Natural killer cell treated with Interleukin-12 subunit alpha and Interleukin-12 subunit beta and Interleukin-15 and Interleukin-18, amount 100 ng/mL, for 72 hours (primary cell): ENCODE measurements around the gene NELL2. TPM values are rescaled to one million over a fixed set of nuclear protein-coding genes. Genes with fewer than 3 reads are reported as not detected.
"Not testable (repeated sequence)": the region's sequence is repeated elsewhere in the genome, so short reads cannot be mapped to it uniquely, and the experiment has no call there.

Source experiments
- ATAC-seq, 2 donors: fragments of 150-1000 bp; cut with Tn5 transposase in 1 of 2; sonication (Bioruptor Pico), chemical (Tn5 transposase) in 1 of 2; 2 replicates each; pipeline ENCODE4 v1.10.0; 2021
- DNase-seq: peaks from one replicate; pipeline ENCODE4 v3.0.0; 2022; ENCODE audit warnings: low spot score
- H3K27ac Mint-ChIP-seq, 2 donors: 1 replicate in 1 of 2; 2 replicates in 1 of 2; pipeline ENCODE4 v1.8.0; 2022; ENCODE audit warnings: mixed read lengths in 2 of 2, mild to moderate bottlenecking in 1 of 2, moderate library complexity in 1 of 2
- H3K27me3 Mint-ChIP-seq, 2 donors: 1 replicate in 1 of 2; 2 replicates in 1 of 2; pipeline ENCODE4 v1.8.0; 2022; ENCODE audit warnings: mixed read lengths in 2 of 2
- H3K36me3 Mint-ChIP-seq: one replicate; pipeline ENCODE4 v1.8.0; 2022; ENCODE audit warnings: mixed read lengths
- H3K4me1 Mint-ChIP-seq, 2 donors: 1 replicate in 1 of 2; 2 replicates in 1 of 2; pipeline ENCODE4 v1.8.0; 2022; ENCODE audit warnings: low read depth in 2 of 2, mixed read lengths in 2 of 2, mild to moderate bottlenecking in 1 of 2
- H3K4me3 Mint-ChIP-seq: one replicate; pipeline ENCODE4 v1.8.0; 2022; ENCODE audit warnings: mixed read lengths
- H3K9me3 Mint-ChIP-seq: 2 replicates; pipeline ENCODE4 v1.8.0; 2022; ENCODE audit warnings: mixed read lengths
- total RNA-seq, 2 donors: library from RNA; stranded (reverse); gene quantifications; one replicate each; pipeline ENCODE4 v1.2.3, GENCODE V29; 2022

NELL2 gene
- total RNA-seq, 2 donors from 2014 or later, result 1.6 to 2.6 TPM

GRCh38 chr12:44738051-44738450 lies 138.1 kb downstream of the NELL2 start:
- Mint-ChIP-seq H3K4me3 (no peak overlapping the region), H3K9me3 (peaks cover 11% of the 10 kb centered on the region), H3K36me3 (no peaks in the 10 kb centered on the region), H3K27ac (no peak overlapping the region), H3K4me1 (no peaks in the 10 kb centered on the region), H3K27me3 (no peaks in the 10 kb centered on the region)
- ATAC-seq, result no peak
- DNase-seq, result no peak

GRCh38 chr12:44728566-44728965 lies 147.5 kb downstream of the NELL2 start:
- H3K4me1 Mint-ChIP-seq, result no peaks in the 10 kb centered on the region
- H3K27me3 Mint-ChIP-seq, result no peaks in the 10 kb centered on the region
- H3K27ac Mint-ChIP-seq, result no peak overlapping the region
- ATAC-seq (no peak), DNase-seq (no peak)
- peaks cover 19% of the 10 kb centered on the region for H3K36me3 Mint-ChIP-seq
- no peak overlapping the region for H3K4me3 Mint-ChIP-seq
- peaks cover 17% of the 10 kb centered on the region for H3K9me3 Mint-ChIP-seq

DNA sequence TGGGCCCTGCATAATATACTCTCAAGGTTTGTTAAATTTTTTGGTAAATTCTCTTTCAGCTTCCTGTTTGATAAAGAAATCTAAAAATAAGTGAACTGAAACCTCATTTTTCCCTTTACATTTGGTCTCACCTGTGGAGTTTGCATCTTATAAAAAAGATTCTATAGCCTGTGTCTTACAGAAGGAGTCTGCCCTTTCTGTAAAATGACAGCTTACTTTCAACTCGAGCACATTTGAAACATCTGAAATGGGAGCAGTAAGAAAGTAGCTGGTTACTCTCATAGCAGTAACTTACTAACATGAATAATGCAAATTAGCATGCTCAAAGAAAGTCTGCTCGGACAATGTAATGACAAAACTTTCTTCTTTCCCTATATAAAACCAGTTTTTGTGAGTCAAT lies 155.8 kb downstream of the NELL2 start:
- Mint-ChIP-seq H3K9me3 (peaks cover 9% of the 10 kb centered on the region), H3K36me3 (no peaks in the 10 kb centered on the region), H3K27ac (no peak overlapping the region), H3K4me1 (no peaks in the 10 kb centered on the region), H3K27me3 (peaks cover 0 to 5% of the 10 kb centered on the region in 2 donors), H3K4me3 (no peak overlapping the region)
- no peak for ATAC-seq
- no peak for DNase-seq

GRCh38 chr12:44717612-44718011 lies 158.5 kb downstream of the NELL2 start:
- no peak overlapping the region for H3K27ac Mint-ChIP-seq

DNA sequence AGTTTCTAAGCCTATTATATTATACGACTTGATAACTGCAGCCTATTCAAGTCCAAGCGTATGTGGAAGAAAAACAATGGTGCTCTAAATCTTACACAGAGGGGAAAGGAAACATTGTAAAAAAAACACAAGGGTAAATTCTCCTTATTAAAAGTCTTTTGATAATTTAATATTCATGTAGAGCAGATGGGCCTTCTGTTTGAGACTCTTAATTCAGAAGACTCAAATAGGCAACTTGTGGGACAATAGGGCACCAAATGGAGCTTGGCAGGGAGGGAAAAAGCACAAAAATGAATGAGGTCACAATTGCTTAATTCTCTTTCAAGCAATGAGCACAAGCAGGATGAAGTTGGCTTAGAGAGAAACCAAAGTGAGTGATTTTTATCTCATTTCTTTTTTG lies 159.4 kb downstream of the NELL2 start:
- no peak overlapping the region for H3K4me3 Mint-ChIP-seq
- no peak overlapping the region for H3K27ac Mint-ChIP-seq
- peaks cover 0 to 3% of the 10 kb centered on the region in 2 donors for H3K27me3 Mint-ChIP-seq
- H3K36me3 Mint-ChIP-seq, result no peaks in the 10 kb centered on the region
- H3K9me3 Mint-ChIP-seq, result peaks cover 1% of the 10 kb centered on the region
- ATAC-seq, result no peak
- no peaks in the 10 kb centered on the region for H3K4me1 Mint-ChIP-seq
- DNase-seq, result no peak

More at GRCh38 chr12:44717612-44718011, 158.5 kb downstream of the NELL2 start:
- DNase-seq (no peak), ATAC-seq (no peak)
- Mint-ChIP-seq H3K4me3 (no peak overlapping the region), H3K9me3 (peaks cover 3% of the 10 kb centered on the region), H3K27me3 (peaks cover 0 to 5% of the 10 kb centered on the region in 2 donors), H3K4me1 (no peaks in the 10 kb centered on the region), H3K36me3 (no peaks in the 10 kb centered on the region)

- Mint-ChIP-seq H3K4me3 (no peak overlapping the region), H3K36me3 (no peaks in the 10 kb centered on the region), H3K27ac (no peak overlapping the region), H3K9me3 (no peaks in the 10 kb centered on the region), H3K27me3 (no peaks in the 10 kb centered on the region), H3K4me1 (no peaks in the 10 kb centered on the region)
- ATAC-seq (no peak), DNase-seq (no peak)
These were observed 164.4 kb downstream of the NELL2 start for GRCh38 chr12:44711736-44712135.

DNA sequence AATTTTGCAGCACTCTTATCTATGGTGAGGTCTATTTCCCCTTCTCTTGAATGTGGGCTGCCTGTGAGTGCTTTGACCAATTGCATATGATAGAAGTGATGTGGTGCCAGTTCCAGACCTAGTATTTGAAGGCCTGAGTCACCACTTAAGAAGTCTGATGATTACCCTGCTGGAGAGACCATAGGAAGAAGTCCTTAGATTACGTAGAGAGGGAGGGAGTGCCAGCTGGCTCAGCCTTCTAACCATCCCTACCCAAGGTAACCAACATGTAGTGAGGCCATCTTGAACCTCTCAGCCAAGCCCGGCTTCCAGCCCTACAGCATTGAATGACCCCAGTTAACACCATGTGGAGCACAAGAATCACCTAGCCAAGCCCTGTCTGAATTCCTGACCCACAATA lies 166.9 kb downstream of the NELL2 start:
- H3K36me3 Mint-ChIP-seq, result no peaks in the 10 kb centered on the region
- ATAC-seq (no peak), DNase-seq (no peak)
- no peaks in the 10 kb centered on the region for H3K9me3 Mint-ChIP-seq
- H3K4me3 Mint-ChIP-seq, result no peak overlapping the region
- no peak overlapping the region for H3K27ac Mint-ChIP-seq
- H3K4me1 Mint-ChIP-seq, result no peaks in the 10 kb centered on the region
- H3K27me3 Mint-ChIP-seq, result no peaks in the 10 kb centered on the region

- Mint-ChIP-seq H3K27me3 (no peaks in the 10 kb centered on the region), H3K4me3 (no peak overlapping the region), H3K4me1 (no peaks in the 10 kb centered on the region), H3K27ac (no peak overlapping the region), H3K9me3 (no peaks in the 10 kb centered on the region), H3K36me3 (no peaks in the 10 kb centered on the region)
- DNase-seq, result no peak
- ATAC-seq, result no peak
These were observed 167.9 kb downstream of the NELL2 start for GRCh38 chr12:44708218-44708617.

GRCh38 chr12:44703182-44703910 lies 172.8 kb downstream of the NELL2 start:
- no peak for DNase-seq
- peaks cover 13% of the 10 kb centered on the region for H3K9me3 Mint-ChIP-seq
- no peak overlapping the region for H3K27ac Mint-ChIP-seq
- ATAC-seq, result no peak
- no peaks in the 10 kb centered on the region for H3K27me3 Mint-ChIP-seq
- no peaks in the 10 kb centered on the region for H3K36me3 Mint-ChIP-seq
- no peak overlapping the region for H3K4me3 Mint-ChIP-seq
- no peaks in the 10 kb centered on the region for H3K4me1 Mint-ChIP-seq

DNA sequence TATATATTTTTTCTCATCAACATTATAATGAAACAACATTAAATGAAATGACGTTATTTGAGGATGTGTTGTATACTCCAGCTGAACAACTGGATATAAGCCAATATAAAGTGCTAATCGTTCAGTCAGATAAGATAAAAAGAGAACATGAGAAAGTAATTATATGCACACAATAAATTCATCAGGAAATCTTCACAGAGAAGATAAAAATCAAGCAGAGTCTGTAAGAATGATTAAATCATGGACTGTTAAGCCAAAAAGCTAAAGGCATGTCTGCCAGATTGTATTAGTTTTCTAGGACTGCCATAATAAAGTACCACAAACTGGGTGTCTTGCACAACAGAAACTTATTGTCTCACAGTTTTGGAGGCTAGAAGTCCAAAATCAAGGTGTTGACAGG lies 178.6 kb downstream of the NELL2 start:
- no peaks in the 10 kb centered on the region for H3K27me3 Mint-ChIP-seq
- DNase-seq (no peak), ATAC-seq (no peak)
- no peak overlapping the region for H3K4me3 Mint-ChIP-seq
- peaks cover 15% of the 10 kb centered on the region for H3K9me3 Mint-ChIP-seq
- no peak overlapping the region for H3K27ac Mint-ChIP-seq
- no peaks in the 10 kb centered on the region for H3K36me3 Mint-ChIP-seq
- H3K4me1 Mint-ChIP-seq, result no peaks in the 10 kb centered on the region

- Mint-ChIP-seq H3K4me3 (no peak overlapping the region), H3K27ac (no peak overlapping the region), H3K36me3 (no peaks in the 10 kb centered on the region), H3K27me3 (no peaks in the 10 kb centered on the region), H3K9me3 (peaks cover 10% of the 10 kb centered on the region), H3K4me1 (no peaks in the 10 kb centered on the region)
- DNase-seq (no peak), ATAC-seq (no peak)
These were observed 179.6 kb downstream of the NELL2 start for GRCh38 chr12:44696542-44696941.

GRCh38 chr12:44694017-44694416 lies 182.1 kb downstream of the NELL2 start:
- H3K36me3 Mint-ChIP-seq, result no peaks in the 10 kb centered on the region
- ATAC-seq (no peak), DNase-seq (no peak)
- no peak overlapping the region for H3K27ac Mint-ChIP-seq
- no peaks in the 10 kb centered on the region for H3K27me3 Mint-ChIP-seq
- no peaks in the 10 kb centered on the region for H3K4me1 Mint-ChIP-seq
- H3K4me3 Mint-ChIP-seq, result no peak overlapping the region
- H3K9me3 Mint-ChIP-seq, result peaks cover 7% of the 10 kb centered on the region

DNA sequence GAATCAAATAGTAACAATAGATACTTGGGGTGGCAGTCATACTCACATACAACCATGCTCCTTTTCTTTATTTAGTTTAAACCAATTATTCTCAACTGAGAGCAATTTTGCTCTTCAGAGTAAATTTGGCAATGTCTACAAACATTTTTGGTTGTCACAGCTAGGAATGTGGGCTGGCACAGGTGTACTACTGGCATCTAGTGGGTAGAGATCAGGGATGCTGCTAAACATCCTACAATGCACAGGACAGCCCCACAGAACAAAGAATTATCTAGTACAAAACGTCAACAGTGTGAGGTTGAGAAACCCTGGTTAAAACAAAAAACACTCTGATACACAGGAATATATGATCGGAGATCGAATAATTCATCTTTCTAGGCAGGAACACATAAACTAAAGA lies 186.5 kb downstream of the NELL2 start:
- Mint-ChIP-seq H3K4me1 (no peaks in the 10 kb centered on the region), H3K27ac (no peak overlapping the region), H3K9me3 (peaks cover 14% of the 10 kb centered on the region), H3K4me3 (no peak overlapping the region), H3K27me3 (no peaks in the 10 kb centered on the region), H3K36me3 (peaks cover under 1% of the 10 kb centered on the region)
- no peak for ATAC-seq
- no peak for DNase-seq

- not testable (repeated sequence) for ATAC-seq, H3K27me3 Mint-ChIP-seq, DNase-seq, H3K27ac Mint-ChIP-seq, H3K4me1 Mint-ChIP-seq, H3K36me3 Mint-ChIP-seq, H3K4me3 Mint-ChIP-seq
- H3K9me3 Mint-ChIP-seq, result peaks cover 15% of the 10 kb centered on the region
These were observed 189.2 kb downstream of the NELL2 start for GRCh38 chr12:44686821-44687432.
